Fibroblast of mammary gland (primary cell): Measurements from ENCODE around the gene FNIP1.
A peak's percentile ranks its signal among the peaks of the same experiment; 100 is the strongest.

Experiments used
- DNase-seq: peaks from one replicate; pipeline ENCODE4 v3.0.0-alpha.2; 2010; ENCODE audit warnings: low read depth
- H3K4me3 ChIP-seq: 2 replicates; pipeline ENCODE4 v1.5.1; 2011; ENCODE audit warnings: low read depth, mild to moderate bottlenecking, low read length, moderate library complexity; ENCODE audit not compliant: control insufficient read depth
- CTCF ChIP-seq: conservative IDR thresholded peaks from 2 replicates; pipeline ENCODE4 v1.5.1; 2011; ENCODE audit warnings: low read depth, low read length, inconsistent platforms; ENCODE audit not compliant: control insufficient read depth, insufficient read depth

Gene FNIP1

GRCh38 chr5:131821221-131821620, 24.4 kb upstream of the FNIP1 start:
- DNase-seq: peak; percentile 25
- no peak for TF ChIP-seq CTCF
- H3K4me3 ChIP-seq: no peak overlapping the region

GRCh38 chr5:131818001-131818724, 21.3 kb upstream of the FNIP1 start:
- DNase-seq: no peak
- TF ChIP-seq CTCF: no peak
- H3K4me3 ChIP-seq: no peak overlapping the region

GRCh38 chr5:131814990-131815389, 18.2 kb upstream of the FNIP1 start:
- TF ChIP-seq CTCF: no peak
- H3K4me3 ChIP-seq: no peak overlapping the region
- peak; percentile 78 for DNase-seq

- TF ChIP-seq CTCF: no peak
- no peak overlapping the region for H3K4me3 ChIP-seq
- DNase-seq: peak; percentile 24
These were observed 15.7 kb upstream of the FNIP1 start for GRCh38 chr5:131812371-131813160.

- no peak overlapping the region for H3K4me3 ChIP-seq
- peak; percentile 25 for DNase-seq
- TF ChIP-seq CTCF: peak; percentile 31
These were observed 13.9 kb upstream of the FNIP1 start for GRCh38 chr5:131810510-131811249.

GRCh38 chr5:131795879-131796792, 681 bp downstream of the FNIP1 start:
- no peak for TF ChIP-seq CTCF
- peak overlapping the region; percentile 82 for H3K4me3 ChIP-seq
- DNase-seq: peak; percentile 42
